HepG2 (cell line): ENCODE results near the gene ENO2. TPM values are rescaled to one million over a fixed set of nuclear protein-coding genes. Genes with fewer than 3 reads are reported as not detected.
A peak's percentile ranks its signal among the peaks of the same experiment; 100 is the strongest.

ENCODE experiments used
- ATAC-seq: fragments of 200-7000 bp; cut with Tn5 transposase; 3 replicates; pipeline ENCODE4 v1.9.1; 2020; ENCODE audit warnings: mild to moderate bottlenecking, moderate library complexity
- BruUV-seq: library from RNA; stranded (reverse); fragments of 400-500 nt; replicated peaks from 2 replicates; lab custom pipeline; 2021; lab: Mats Ljungman, UMichigan
- CTCF ChIA-PET: fragments of 300-600 bp; formaldehyde crosslinking; extraction: SDS; loops from one replicate; lab custom pipeline; 2021; ENCODE audit warnings: low total read pairs, inconsistent platforms, low intra/inter-chr PET ratio; lab: Yijun Ruan, JAX
- POLR2A ChIA-PET: fragments of 350-600 bp; sonication (Branson Sonifier 250); formaldehyde crosslinking; loops from one replicate; lab custom pipeline; 2020; ENCODE audit warnings: antibody characterized with exemption, inconsistent platforms; lab: Yijun Ruan, JAX
- DNase-seq: peaks from one replicate; pipeline ENCODE4 v3.0.0-alpha.2; 2015; ENCODE audit warnings: low spot score
- FAIRE-seq: peaks from 3 replicates; lab custom pipeline; 2011; peaks lifted over from hg19 to GRCh38; lab: Jason Lieb, UNC
- H2AFZ ChIP-seq: one replicate; pipeline ENCODE4 v1.6.1; 2011; ENCODE audit warnings: low read length, inconsistent platforms
- H3K27ac ChIP-seq: fragments of 300-600 bp; 3 replicates; pipeline ENCODE4 v1.8.0; 2011; ENCODE audit warnings: mixed run types, mild to moderate bottlenecking, mixed read lengths, low read length, inconsistent platforms; ENCODE audit not compliant: insufficient read depth; ENCODE audit errors: extremely low read length
- H3K27me3 ChIP-seq, 2 experiments: fragments of 200-600 bp in 1 of 2; 2 replicates in 1 of 2; 3 replicates in 1 of 2; pipeline versions ENCODE4 v1.6.0 to v1.8.0; 2011; ENCODE audit warnings: low read length in 2 of 2, mild to moderate bottlenecking in 2 of 2, moderate library complexity in 2 of 2, inconsistent platforms in 1 of 2; ENCODE audit not compliant: insufficient read depth in 2 of 2, control insufficient read depth in 1 of 2
- H3K36me3 ChIP-seq, 2 experiments: fragments of 200-600 bp in 1 of 2; replicated peaks in 1 of 2; 2 replicates in 1 of 2; 3 replicates in 1 of 2; pipeline versions ENCODE4 v1.5.1 to v1.8.0; 2011; ENCODE audit warnings: low read length in 2 of 2, inconsistent platforms in 1 of 2; ENCODE audit not compliant: insufficient read depth in 2 of 2, control insufficient read depth in 1 of 2
- H3K4me1 ChIP-seq: 2 replicates; pipeline ENCODE4 v1.5.1; 2012; ENCODE audit warnings: low read length, inconsistent platforms; ENCODE audit not compliant: insufficient read depth
- H3K4me2 ChIP-seq: 2 replicates; pipeline ENCODE4 v1.6.0; 2011; ENCODE audit warnings: low read depth, low read length, inconsistent platforms
- H3K4me3 ChIP-seq, 3 experiments: fragments of 200-600 bp in 1 of 3; sonication (generic), shearing (Covaris generic) in 1 of 3; replicated peaks in 1 of 3; 2 replicates each; pipeline ENCODE4 v1.5.1; 2011 to 2016; ENCODE audit warnings: low read length in 3 of 3, inconsistent platforms in 2 of 3, low read depth in 2 of 3, mild to moderate bottlenecking in 2 of 3, control low read depth in 1 of 3, mixed read lengths in 1 of 3; ENCODE audit not compliant: insufficient read depth in 1 of 3
- H3K79me2 ChIP-seq: one replicate; pipeline ENCODE4 v1.6.1; 2011; ENCODE audit warnings: low read length, inconsistent platforms; ENCODE audit not compliant: insufficient read depth
- H3K9ac ChIP-seq: 2 replicates; pipeline ENCODE4 v1.6.0; 2011; ENCODE audit warnings: mild to moderate bottlenecking, low read depth, low read length, inconsistent platforms; ENCODE audit not compliant: insufficient read depth
- H3K9me3 ChIP-seq: 2 replicates; pipeline ENCODE4 v1.5.1; 2012; ENCODE audit warnings: mild to moderate bottlenecking, low read length
- H4K20me1 ChIP-seq: 2 replicates; pipeline ENCODE4 v1.6.0; 2011; ENCODE audit warnings: inconsistent platforms, mild to moderate bottlenecking, low read length, moderate library complexity; ENCODE audit not compliant: insufficient read depth
- BHLHE40 ChIP-seq: IDR thresholded peaks from 2 replicates; pipeline ENCODE4 v1.6.1; 2011; ENCODE audit warnings: low read length, improper control_type of control experiment
- HDAC1 ChIP-seq: sonication (generic); formaldehyde crosslinking; IDR thresholded peaks from 2 replicates; pipeline ENCODE4 v1.5.1; 2020; ENCODE audit warnings: mild to moderate bottlenecking, missing genetic modification reagents
- HES4 ChIP-seq: sonication (generic); formaldehyde crosslinking; IDR thresholded peaks from 2 replicates; pipeline ENCODE4 v1.9.0; 2021; ENCODE audit warnings: mild to moderate bottlenecking, missing genetic modification reagents, borderline replicate concordance
- KDM3A ChIP-seq: IDR thresholded peaks from 2 replicates; pipeline ENCODE4 v1.6.1; 2018; ENCODE audit warnings: low read depth, missing compliant biosample characterization
- NONO ChIP-seq, 2 experiments: fragments of 450-650 bp in 1 of 2; sonication (generic) in 1 of 2; formaldehyde crosslinking in 1 of 2; IDR thresholded peaks in 1 of 2; conservative IDR thresholded peaks in 1 of 2; 2 replicates each; pipeline versions ENCODE4 v1.6.1 to v1.8.0; 2017 to 2022; ENCODE audit warnings: mild to moderate bottlenecking in 1 of 2, missing genetic modification reagents in 1 of 2, moderate library complexity in 1 of 2
- NRL ChIP-seq: sonication (generic); formaldehyde crosslinking; IDR thresholded peaks from 2 replicates; pipeline ENCODE4 v1.5.0; 2020; ENCODE audit warnings: missing genetic modification reagents, mild to moderate bottlenecking, moderate library complexity, borderline replicate concordance
- PHF8 ChIP-seq: sonication (generic); formaldehyde crosslinking; IDR thresholded peaks from 2 replicates; pipeline ENCODE4 v1.5.0; 2020; ENCODE audit warnings: missing genetic modification reagents
- SCMH1 ChIP-seq: sonication (generic); formaldehyde crosslinking; IDR thresholded peaks from 2 replicates; pipeline ENCODE4 v1.9.0; 2021; ENCODE audit warnings: missing genetic modification reagents, mild to moderate bottlenecking, borderline replicate concordance
- SIN3A ChIP-seq: IDR thresholded peaks from 2 replicates; pipeline ENCODE4 v1.6.1; 2011; ENCODE audit warnings: low read depth, mild to moderate bottlenecking, control low read depth, low read length, borderline replicate concordance
- SOX6 ChIP-seq, 2 experiments: fragments of 450-650 bp in 1 of 2; sonication (generic) in 1 of 2; formaldehyde crosslinking in 1 of 2; IDR thresholded peaks; 2 replicates each; pipeline versions ENCODE4 v1.4.0 to v1.6.1; 2017 to 2020; ENCODE audit warnings: antibody characterized with exemption in 1 of 2, mild to moderate bottlenecking in 1 of 2, missing genetic modification reagents in 1 of 2
- ZNF501 ChIP-seq: sonication (generic); formaldehyde crosslinking; IDR thresholded peaks from 2 replicates; pipeline ENCODE4 v1.5.1; 2020; ENCODE audit warnings: mild to moderate bottlenecking, moderate library complexity, missing genetic modification reagents
- ZNF883 ChIP-seq: sonication (generic); formaldehyde crosslinking; IDR thresholded peaks from 2 replicates; pipeline ENCODE4 v1.5.1; 2020; ENCODE audit warnings: mild to moderate bottlenecking, missing genetic modification reagents; ENCODE audit errors: not compliant biosample characterization
- WGBS: methylation state at CpG from one replicate; pipeline ENCODE4 v1.1.6; 2017; ENCODE audit warnings: low lambda C conversion rate; 5-methylcytosine and 5-hydroxymethylcytosine counted together
- in situ Hi-C: cut with HindIII; loops from 2 replicates; pipeline ENCODE4 v1.10.0; 2017; ENCODE audit warnings: low pct_unique_long_range_greater_than_20kb; ENCODE audit not compliant: extremely low pct_ligation_motif_present
- intact Hi-C: fragments of 100-400 bp; cut with micrococcal nuclease; formaldehyde crosslinking; loops from one replicate; pipeline ENCODE4 v1.10.0; 2022; ENCODE audit not compliant: unreplicated experiment
- polyA plus RNA-seq, 8 experiments: library from polyadenylated mRNA; depleted of rRNA in 3 of 8; stranded (reverse) in 7 of 8; unstranded in 1 of 8; fragments of >200 nt; fragmentation: Illumina TruSeq in 4 of 8; extraction: Trizol in 4 of 8; gene quantifications; 2 replicates each; pipeline versions ENCODE4 v1.2.1 to v1.2.3, GENCODE V29; 2011 to 2016; ENCODE audit warnings: low read depth in 4 of 8, missing spikeins in 1 of 8, mixed read lengths in 1 of 8; ENCODE audit not compliant: insufficient read depth in 1 of 8
- total RNA-seq, 5 experiments: library from RNA; depleted of rRNA; stranded (reverse); fragments of >200 nt; fragmentation: Illumina TruSeq; extraction: Trizol; gene quantifications; 2 replicates each; pipeline ENCODE4 v1.2.3, GENCODE V29; 2016; ENCODE audit warnings: low read depth in 1 of 5
- TF ChIP-seq, protein P1 (sequence below): sonication (generic); formaldehyde crosslinking; IDR thresholded peaks from 2 replicates; pipeline ENCODE4 v1.4.0; 2020; ENCODE audit warnings: missing genetic modification reagents
- TF ChIP-seq, protein P2 (sequence below): sonication (generic); formaldehyde crosslinking; IDR thresholded peaks from 2 replicates; pipeline ENCODE4 v1.8.0; 2022; ENCODE audit warnings: missing genetic modification reagents, mild to moderate bottlenecking, inconsistent platforms, borderline replicate concordance

Gene ENO2
- total and polyA plus RNA-seq, 2 of the 13 experiments (the other 11 are each of a cell fraction or from before 2014, with no cell fraction given), result 19.3 to 136 TPM

DNA sequence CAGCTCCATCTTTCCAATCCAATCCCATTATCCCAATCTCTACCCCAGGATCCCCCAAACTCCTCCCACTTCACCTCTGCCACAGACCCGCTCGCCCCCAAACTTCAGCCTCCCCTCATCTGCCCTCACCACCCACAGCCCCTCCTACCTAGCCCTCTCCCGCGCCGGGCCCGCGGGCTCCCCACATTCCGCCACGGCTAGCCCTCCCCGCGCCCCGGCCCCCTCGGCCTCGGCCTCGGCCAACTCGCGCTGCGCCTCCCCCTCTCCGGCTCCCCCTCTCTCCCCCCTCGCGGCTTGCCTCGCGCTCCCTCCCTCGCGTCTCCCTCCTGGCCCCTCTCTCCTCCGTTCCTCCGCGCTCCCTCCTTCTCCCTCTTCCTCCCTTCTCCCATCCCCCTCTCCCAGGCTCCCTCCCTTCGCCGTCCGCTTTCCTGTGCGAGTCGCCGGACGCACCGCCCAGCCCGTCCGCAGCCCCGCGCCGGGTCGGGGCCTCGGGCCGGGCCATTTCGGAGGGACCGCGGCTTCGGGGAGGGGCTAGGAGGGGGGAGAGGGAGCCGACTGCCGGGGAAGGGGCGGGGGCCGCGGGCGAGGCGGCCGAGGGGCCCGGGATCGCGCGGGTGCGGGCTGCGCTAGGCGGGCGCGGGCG, 13.1 kb downstream of the ENO2 start, which contains the start of gene ATN1 (continued):
- TF ChIP-seq, protein P1, sequence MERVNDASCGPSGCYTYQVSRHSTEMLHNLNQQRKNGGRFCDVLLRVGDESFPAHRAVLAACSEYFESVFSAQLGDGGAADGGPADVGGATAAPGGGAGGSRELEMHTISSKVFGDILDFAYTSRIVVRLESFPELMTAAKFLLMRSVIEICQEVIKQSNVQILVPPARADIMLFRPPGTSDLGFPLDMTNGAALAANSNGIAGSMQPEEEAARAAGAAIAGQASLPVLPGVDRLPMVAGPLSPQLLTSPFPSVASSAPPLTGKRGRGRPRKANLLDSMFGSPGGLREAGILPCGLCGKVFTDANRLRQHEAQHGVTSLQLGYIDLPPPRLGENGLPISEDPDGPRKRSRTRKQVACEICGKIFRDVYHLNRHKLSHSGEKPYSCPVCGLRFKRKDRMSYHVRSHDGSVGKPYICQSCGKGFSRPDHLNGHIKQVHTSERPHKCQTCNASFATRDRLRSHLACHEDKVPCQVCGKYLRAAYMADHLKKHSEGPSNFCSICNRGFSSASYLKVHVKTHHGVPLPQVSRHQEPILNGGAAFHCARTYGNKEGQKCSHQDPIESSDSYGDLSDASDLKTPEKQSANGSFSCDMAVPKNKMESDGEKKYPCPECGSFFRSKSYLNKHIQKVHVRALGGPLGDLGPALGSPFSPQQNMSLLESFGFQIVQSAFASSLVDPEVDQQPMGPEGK (CRISPR knock-in tag), result peak; percentile 51
- TF ChIP-seq ZNF883 (CRISPR knock-in tag) (no peak), BHLHE40 (no peak), PHF8 (peak; percentile 74), HES4 (CRISPR knock-in tag) (no peak), ZNF501 (CRISPR knock-in tag) (peak; percentile 24; the same call in 1 of the 2 replicates)
- TF ChIP-seq, all 625 proteins: peak for 63

DNA sequence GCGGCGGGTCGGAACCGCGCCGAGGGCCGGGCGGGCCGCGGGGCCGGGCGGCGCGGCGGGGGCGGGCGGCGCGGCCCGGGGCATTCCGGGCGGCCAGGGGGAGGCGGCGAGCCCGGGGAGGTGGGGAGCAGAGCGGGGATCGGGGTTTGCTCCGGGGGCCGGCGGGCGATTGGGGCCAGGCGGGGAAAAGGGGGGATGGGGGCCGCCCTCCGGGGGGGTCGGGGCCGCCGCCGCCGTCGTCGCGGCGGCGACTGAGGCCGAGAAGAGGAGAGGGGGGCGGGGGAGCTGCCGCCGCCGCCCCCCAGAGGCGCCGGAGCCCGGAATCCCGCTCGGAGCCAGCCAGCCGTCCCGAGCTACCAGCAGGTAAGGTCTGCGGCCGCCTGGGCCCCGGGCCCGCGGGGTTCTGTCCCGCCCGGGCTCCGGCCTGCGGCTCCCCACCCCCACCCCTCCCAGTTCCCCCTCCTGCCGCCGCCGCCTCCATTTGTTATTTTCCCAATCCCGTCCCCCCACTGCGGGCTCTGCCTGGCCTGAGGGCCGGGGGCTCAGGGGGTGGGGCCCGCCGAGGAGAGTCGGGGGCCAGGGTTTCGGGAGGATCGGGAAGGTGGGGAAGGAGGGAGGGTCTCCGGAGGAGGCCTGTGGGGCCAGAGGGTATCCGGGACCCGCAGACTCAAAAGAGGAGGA, 13.8 kb downstream of the ENO2 start:
- CTCF ChIA-PET, result no interaction called here
- no peak for FAIRE-seq
- 2% methylated on average over 63 of the region's 79 CpGs for WGBS
- in situ Hi-C loops (no loop called here), intact Hi-C loops (loop anchor here (5.0 kb wide), 1 partner anchor 184 kb away; no protein-coding TSS in a partner anchor)
- no peaks in the 10 kb centered on the region; a peak in 1 of 5 replicates for H3K27me3 ChIP-seq
- peak overlapping the region; percentile 82 to 93 (median 90) for H3K4me3 ChIP-seq
- H4K20me1 ChIP-seq, result no peaks in the 10 kb centered on the region
- no peak for DNase-seq
- H2AFZ ChIP-seq, result no peak overlapping the region
- no peaks in the 10 kb centered on the region for H3K9me3 ChIP-seq
- POLR2A ChIA-PET, result interaction anchor here (1.0 to 2.7 kb wide), 9 partner anchors 10 to 592 kb away, joined by 3 to 24 read pairs (median 4); partner anchors contain the start of genes C12orf57, CDCA3, RNU7-1 and SPSB2
- H3K4me2 ChIP-seq, result peak overlapping the region; percentile 88
- H3K27ac ChIP-seq, result peak overlapping the region; percentile 54
- H3K36me3 ChIP-seq, result peaks cover 0 to 1% of the 10 kb centered on the region in 2 experiments; a peak in 1 of 5 replicates
- H3K4me1 ChIP-seq, result peaks cover 66% of the 10 kb centered on the region
- H3K79me2 ChIP-seq, result peaks cover 30% of the 10 kb centered on the region
- ATAC-seq, result peak; percentile 3; the same call in 1 of the 3 replicates
- BruUV-seq, result no TSS peak
- H3K9ac ChIP-seq, result peak overlapping the region; percentile 81
- TF ChIP-seq SOX6 (IDR thresholded peaks at IDR 0.05) (no peak), SOX6 (CRISPR knock-in tag; IDR thresholded peaks at IDR 0.05) (no peak), NRL (no peak), HDAC1 (peak; percentile 29; the same call in 1 of the 2 replicates), SIN3A (no peak), SCMH1 (CRISPR knock-in tag) (no peak), NONO (IDR thresholded peaks at IDR 0.05) (no peak), NONO (CRISPR knock-in tag; conservative IDR thresholded peaks at IDR 0.05) (no peak), KDM3A (CRISPR knock-in tag) (0 out of 2 replicates have a peak, but pooled peaks have one; percentile 18)
- TF ChIP-seq, protein P1 (CRISPR knock-in tag), result peak; percentile 30; the same call in 1 of the 2 replicates
- TF ChIP-seq, protein P2, sequence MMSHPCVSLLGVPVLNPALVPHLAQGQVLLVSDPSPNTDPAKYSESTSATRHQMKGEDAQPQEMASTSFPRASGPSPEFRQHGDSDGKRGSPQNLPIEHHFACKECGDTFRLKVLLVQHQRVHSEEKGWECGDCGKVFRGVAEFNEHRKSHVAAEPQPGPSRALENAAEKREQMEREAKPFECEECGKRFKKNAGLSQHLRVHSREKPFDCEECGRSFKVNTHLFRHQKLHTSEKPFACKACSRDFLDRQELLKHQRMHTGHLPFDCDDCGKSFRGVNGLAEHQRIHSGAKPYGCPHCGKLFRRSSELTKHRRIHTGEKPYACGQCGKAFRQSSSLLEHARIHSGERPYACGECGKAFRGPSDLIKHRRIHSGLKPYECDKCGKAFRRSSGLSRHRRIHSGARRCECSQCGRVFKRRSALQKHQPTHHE (CRISPR knock-in tag), result no peak
